ENCODE data around the gene BID. TPM values are rescaled to one million over a fixed set of nuclear protein-coding genes. Genes with fewer than 3 reads are reported as not detected.

Gene BID
- total and polyA plus RNA-seq, 2 of the 4 experiments (the other 2 are of a cell fraction): 69.5 to 240 TPM

DNA sequence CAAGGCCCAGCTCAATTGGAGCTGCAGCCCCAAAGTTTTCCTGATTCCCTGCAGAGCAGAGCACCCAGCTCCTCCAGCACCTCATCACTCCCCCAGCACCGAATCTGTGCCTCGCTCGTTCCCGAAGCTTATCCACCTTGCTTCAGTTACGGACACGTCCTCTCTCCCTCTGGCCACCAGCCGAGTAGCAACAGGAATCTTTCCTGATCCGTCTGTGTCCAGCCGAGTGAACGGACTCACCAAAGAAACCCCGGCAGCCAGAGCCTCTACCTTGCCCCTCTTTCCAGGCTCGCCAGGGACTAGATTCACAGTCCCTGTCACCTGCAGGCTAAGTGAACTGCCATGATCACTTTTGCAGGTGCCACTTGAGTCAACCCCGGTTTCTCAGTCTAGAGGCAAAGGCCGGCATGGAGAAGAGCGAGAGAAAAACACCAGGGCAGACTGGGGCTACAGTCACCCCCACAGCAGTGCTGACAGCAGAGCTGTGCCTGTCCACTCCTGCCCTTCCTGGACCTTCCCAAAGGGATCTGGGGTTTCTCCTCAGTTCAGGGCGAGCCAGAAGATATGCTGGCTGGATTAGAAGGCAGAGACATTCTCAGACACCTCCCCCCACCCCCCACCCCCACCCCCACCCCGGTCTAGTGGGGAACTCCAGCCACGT, 32.3 kb downstream of the BID start:
- CTCF ChIA-PET: interaction anchor here (0.9 to 2.2 kb wide), 8 partner anchors 11 to 186 kb away, joined by 3 to 9 read pairs (median 4); no protein-coding TSS in a partner anchor
- H3K18ac ChIP-seq (ENCODE audit: low read depth, low read length): no peak overlapping the region
- H4K91ac ChIP-seq (ENCODE audit: insufficient read depth, low read depth, low read length): no peak overlapping the region
- POLR2A ChIA-PET (ENCODE audit: unreplicated experiment): no interaction called here
- 83% methylated on average over 11 of the region's 18 CpGs; no CpG with 5 or more reads in 1 of the 2 experiments for WGBS, 2 experiments (ENCODE audit: extremely low coverage in 2 of 2, insufficient read length in 1 of 2)
- H2BK120ac ChIP-seq (ENCODE audit: low read depth, low read length): no peak overlapping the region
- no peak overlapping the region for H4K5ac ChIP-seq (ENCODE audit: low read depth, low read length)
- in situ Hi-C loops (cut with MboI; ENCODE audit: low sequenced_read_pairs): no loop called here
- H2BK20ac ChIP-seq (ENCODE audit: low read depth, low read length): no peak overlapping the region
- no peak overlapping the region for H3K9ac ChIP-seq (ENCODE audit: low read depth, low read length)
- no peak overlapping the region for H4K8ac ChIP-seq (ENCODE audit: low read depth in 2 of 2, low read length in 2 of 2)
- no peak overlapping the region for H3K4me2 ChIP-seq (ENCODE audit: low read depth, low read length)
- dilution Hi-C loops (cut with HindIII; ENCODE audit: low sequenced_read_pairs, unreplicated experiment): no loop called here
- intact Hi-C loops (cut with micrococcal nuclease): loop anchor here (5.0 kb wide), 2 partner anchors 185 to 335 kb away; partner anchors contain the start of gene PEX26
- H2BK15ac ChIP-seq (ENCODE audit: low read depth, low read length): no peak overlapping the region
- no peak overlapping the region for H2BK5ac ChIP-seq (ENCODE audit: low read depth, low read length, poor library complexity, severe bottlenecking)
- no peak overlapping the region for H3K23ac ChIP-seq (ENCODE audit: low read depth, low read length)
- H3K9me1 ChIP-seq (ENCODE audit: insufficient read depth, low read length): no peaks in the 10 kb centered on the region
- H2AK5ac ChIP-seq (ENCODE audit: low read depth, low read length): no peak overlapping the region; the same call in 1 of the 2 replicates
- peaks cover 15% of the 10 kb centered on the region for H3K36me3 ChIP-seq (ENCODE audit: control insufficient read depth, insufficient read depth, low read length)
- BruUV-seq (replicated peaks): no TSS peak
- H3K27ac ChIP-seq (ENCODE audit: insufficient read depth, low read length): no peak overlapping the region
- no peak for DNase-seq
- no peak overlapping the region for H3K4ac ChIP-seq (ENCODE audit: low read depth, low read length)
- peaks cover 14% of the 10 kb centered on the region for H4K20me1 ChIP-seq (ENCODE audit: insufficient read depth, low read length)
- no peak overlapping the region for H3K56ac ChIP-seq (ENCODE audit: extremely low read depth, insufficient read depth, low read length)
- ATAC-seq (ENCODE audit: low read depth): no peak
- peaks cover 5% of the 10 kb centered on the region; the same call in 1 of the 2 replicates for H3K4me1 ChIP-seq (ENCODE audit: control insufficient read depth, insufficient read depth, low read length)
- H2AFZ ChIP-seq (replicated peaks; ENCODE audit: low read length, poor library complexity): no peak overlapping the region
- H3K9me3 ChIP-seq (ENCODE audit: control insufficient read depth, insufficient read depth, low read length): no peaks in the 10 kb centered on the region
- H3K27me3 ChIP-seq (ENCODE audit: control insufficient read depth, insufficient read depth, low read length): no peaks in the 10 kb centered on the region
- no peak for TF ChIP-seq RFX5 (IDR thresholded peaks at IDR 0.05; ENCODE audit: low read depth, low read length)
- TF ChIP-seq CEBPB (IDR thresholded peaks at IDR 0.05; ENCODE audit: low read depth, low read length): no peak
- no peak for TF ChIP-seq MAZ (IDR thresholded peaks at IDR 0.05; ENCODE audit: borderline replicate concordance, low read depth, low read length)
- TF ChIP-seq, protein P1, sequence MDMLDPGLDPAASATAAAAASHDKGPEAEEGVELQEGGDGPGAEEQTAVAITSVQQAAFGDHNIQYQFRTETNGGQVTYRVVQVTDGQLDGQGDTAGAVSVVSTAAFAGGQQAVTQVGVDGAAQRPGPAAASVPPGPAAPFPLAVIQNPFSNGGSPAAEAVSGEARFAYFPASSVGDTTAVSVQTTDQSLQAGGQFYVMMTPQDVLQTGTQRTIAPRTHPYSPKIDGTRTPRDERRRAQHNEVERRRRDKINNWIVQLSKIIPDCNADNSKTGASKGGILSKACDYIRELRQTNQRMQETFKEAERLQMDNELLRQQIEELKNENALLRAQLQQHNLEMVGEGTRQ (IDR thresholded peaks at IDR 0.05; ENCODE audit: low read depth, low read length): no peak
- TF ChIP-seq BHLHE40 (IDR thresholded peaks at IDR 0.05; ENCODE audit: low read depth, low read length): no peak
- TF ChIP-seq ELK1 (IDR thresholded peaks at IDR 0.05; ENCODE audit: borderline replicate concordance, low read depth, low read length): no peak
- TF ChIP-seq RAD21 (IDR thresholded peaks at IDR 0.05; ENCODE audit: low read length): no peak
- no peak for TF ChIP-seq MAFK (IDR thresholded peaks at IDR 0.05; ENCODE audit: low read depth, low read length)
- TF ChIP-seq CTCF (conservative IDR thresholded peaks at IDR 0.05; ENCODE audit: low read depth, low read length): no peak
- no peak for TF ChIP-seq SMC3 (IDR thresholded peaks at IDR 0.05; ENCODE audit: low read depth, low read length)
- no peak for TF ChIP-seq FOS (IDR thresholded peaks at IDR 0.05; ENCODE audit: low read depth, low read length)
- H3K79me1 ChIP-seq (ENCODE audit: low read depth in 1 of 2, low read length in 2 of 2): peaks cover 10 to 18% of the 10 kb centered on the region in 2 experiments; a peak in 3 of 4 replicates
- H2AK9ac ChIP-seq (replicated peaks; ENCODE audit: low read depth, low read length, poor library complexity): no peak overlapping the region
- no peak overlapping the region for H3K14ac ChIP-seq (replicated peaks; ENCODE audit: low read depth, low read length)
- H3K4me3 ChIP-seq (ENCODE audit: insufficient read depth, low read depth, low read length): no peak overlapping the region
